ENCODE results near the gene CAMKMT.

Gene CAMKMT

DNA sequence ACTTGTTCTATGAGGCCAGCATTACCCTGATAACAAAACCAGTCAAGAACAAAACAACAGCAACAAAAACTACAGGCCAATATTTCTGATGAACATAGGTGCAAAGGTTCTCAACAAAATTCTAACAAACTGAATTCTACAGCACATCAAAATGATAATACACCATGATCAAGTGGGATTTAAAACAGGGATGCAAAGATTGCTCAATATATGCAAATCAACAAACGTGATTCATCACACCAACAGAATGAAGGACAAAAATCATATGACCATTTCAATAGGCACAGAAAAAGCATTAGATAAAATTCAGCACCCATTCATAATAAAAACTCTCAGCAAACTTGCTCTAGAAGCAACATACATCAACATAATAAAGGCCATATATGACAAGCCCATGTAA, 173.6 kb downstream of the CAMKMT start:
- H3K4me1 ChIP-seq (ENCODE audit: control insufficient read depth, insufficient read depth, low read length): no peaks in the 10 kb centered on the region
- no peaks in the 10 kb centered on the region for H3K27me3 ChIP-seq (ENCODE audit: control insufficient read depth, insufficient read depth, low read length)
- H3K27ac ChIP-seq (ENCODE audit: low read depth, low read length): no peak overlapping the region
- no peak overlapping the region for H3K9ac ChIP-seq (ENCODE audit: low read depth, low read length)
- no peaks in the 10 kb centered on the region for H3K9me3 ChIP-seq (ENCODE audit: control insufficient read depth, insufficient read depth, low read length)
- no peak overlapping the region for H3K4me3 ChIP-seq (ENCODE audit: low read depth, low read length)
- no peaks in the 10 kb centered on the region for H3K36me3 ChIP-seq (ENCODE audit: control insufficient read depth, insufficient read depth, low read length)

DNA sequence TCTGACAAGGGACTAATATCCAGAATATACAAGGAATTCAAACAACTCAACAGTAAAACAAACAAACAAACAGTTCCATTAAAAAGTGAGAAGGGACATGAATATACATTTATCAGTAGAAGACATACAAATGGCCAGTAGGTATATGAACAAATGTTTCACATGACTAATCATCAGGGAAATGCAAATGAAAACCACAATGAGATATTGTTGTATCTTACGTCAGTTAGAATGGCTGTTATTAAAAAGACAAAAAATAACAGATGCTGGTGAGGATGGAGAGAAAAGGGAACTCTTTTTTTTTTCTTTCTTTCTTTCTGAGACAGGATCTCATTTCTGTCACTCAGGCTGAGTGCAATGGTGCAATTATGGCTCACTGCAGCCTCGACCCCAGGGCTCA, 175.5 kb downstream of the CAMKMT start:
- Histone ChIP-seq H3K9me3 (ENCODE audit: control insufficient read depth, insufficient read depth, low read length) (no peaks in the 10 kb centered on the region), H3K4me1 (ENCODE audit: control insufficient read depth, insufficient read depth, low read length) (peaks cover 2% of the 10 kb centered on the region; the same call in 1 of the 2 replicates), H3K27me3 (ENCODE audit: control insufficient read depth, insufficient read depth, low read length) (no peaks in the 10 kb centered on the region), H3K9ac (ENCODE audit: low read depth, low read length) (no peak overlapping the region), H3K36me3 (ENCODE audit: control insufficient read depth, insufficient read depth, low read length) (no peaks in the 10 kb centered on the region), H3K4me3 (ENCODE audit: low read depth, low read length) (no peak overlapping the region), H3K27ac (ENCODE audit: low read depth, low read length) (no peak overlapping the region)

DNA sequence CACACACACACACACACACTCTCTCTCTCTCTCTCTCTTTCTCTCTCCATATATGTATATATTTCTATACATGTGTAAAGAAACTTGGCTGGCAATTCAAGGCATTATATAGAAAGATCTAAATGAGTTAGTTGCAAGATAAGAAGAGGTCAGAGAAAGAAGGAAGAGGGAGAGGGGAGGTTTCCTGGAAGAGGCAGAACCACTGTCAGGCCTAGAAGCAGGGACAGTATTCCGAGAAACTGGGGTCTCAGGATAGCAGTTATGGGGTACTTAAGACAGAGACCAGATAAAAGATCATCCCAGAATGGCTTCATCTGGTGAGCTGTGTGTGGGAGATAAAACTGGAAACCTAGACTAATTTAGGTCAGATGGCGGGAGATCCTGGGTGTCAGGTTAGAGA, 180.8 kb downstream of the CAMKMT start:
- peaks cover 49% of the 10 kb centered on the region for H3K4me1 ChIP-seq (ENCODE audit: control insufficient read depth, insufficient read depth, low read length)
- H3K36me3 ChIP-seq (ENCODE audit: control insufficient read depth, insufficient read depth, low read length): no peaks in the 10 kb centered on the region
- no peaks in the 10 kb centered on the region for H3K27me3 ChIP-seq (ENCODE audit: control insufficient read depth, insufficient read depth, low read length)
- no peak overlapping the region for H3K9ac ChIP-seq (ENCODE audit: low read depth, low read length)
- H3K9me3 ChIP-seq (ENCODE audit: control insufficient read depth, insufficient read depth, low read length): no peaks in the 10 kb centered on the region
- peak overlapping the region; percentile 28 for H3K27ac ChIP-seq (ENCODE audit: low read depth, low read length)
- no peak overlapping the region for H3K4me3 ChIP-seq (ENCODE audit: low read depth, low read length)

DNA sequence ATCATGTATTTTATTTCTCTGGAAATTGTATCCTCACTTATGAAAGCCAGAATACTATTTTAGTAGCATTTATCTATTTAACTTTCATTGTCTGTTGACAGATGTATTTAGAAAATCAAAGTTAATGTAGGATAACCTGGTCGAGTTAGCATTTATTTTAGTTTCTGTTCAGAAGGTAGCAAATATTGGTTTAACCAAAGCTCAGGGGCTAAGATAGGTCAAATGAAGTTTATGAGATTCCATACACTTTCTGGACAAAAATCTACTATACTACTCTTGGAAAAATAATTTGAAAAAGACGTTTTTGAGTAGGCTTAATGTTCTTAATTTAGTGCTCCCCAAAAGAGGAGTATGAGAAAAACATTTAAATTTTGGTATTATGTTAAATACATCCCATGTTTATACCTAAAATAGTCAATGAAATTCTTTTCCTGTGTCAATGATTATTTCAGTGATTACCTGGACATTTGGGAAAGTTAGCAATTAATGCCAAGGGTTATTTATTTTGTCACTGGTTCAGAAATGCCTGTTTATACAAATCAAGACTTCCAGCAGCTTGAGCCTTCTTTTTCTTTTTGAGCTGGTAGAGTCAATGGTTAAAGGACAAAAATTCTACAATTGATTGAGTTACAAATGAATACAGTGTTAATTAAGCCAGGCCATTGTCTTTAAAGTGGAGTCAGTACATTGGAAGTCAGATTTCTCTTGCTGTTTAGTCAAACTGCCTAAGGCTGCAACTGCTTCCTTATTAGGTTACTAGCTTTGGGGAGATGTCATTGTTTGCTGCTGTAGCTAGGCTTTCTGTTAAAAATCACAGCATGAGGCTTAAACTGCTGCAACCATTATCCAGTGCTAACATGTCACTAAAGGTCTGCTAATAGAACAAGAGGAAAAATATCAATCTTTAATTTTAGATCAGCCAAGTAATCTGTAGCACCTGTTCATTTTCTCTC, 182.3 kb downstream of the CAMKMT start:
- H3K27ac ChIP-seq (ENCODE audit: low read depth, low read length): peak overlapping the region; percentile 96

DNA sequence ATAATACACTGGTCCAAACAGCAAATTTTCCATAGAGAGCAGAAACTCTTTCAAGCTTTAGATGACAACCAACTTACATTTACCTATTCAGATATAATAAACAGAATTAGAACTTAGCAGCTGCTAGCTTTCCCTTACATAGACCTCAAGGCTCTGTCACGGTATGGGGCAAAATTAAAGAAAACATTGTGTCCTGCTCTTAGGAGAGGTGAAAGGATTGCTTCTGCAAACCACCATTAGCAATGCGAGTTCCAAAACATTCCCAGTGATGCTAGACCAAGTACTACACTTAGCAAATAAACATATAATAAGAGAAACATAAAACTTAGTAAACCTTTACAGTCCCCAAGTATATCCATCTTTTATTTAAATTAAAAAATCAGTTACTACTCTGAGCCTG, 183.3 kb downstream of the CAMKMT start:
- Histone ChIP-seq H3K9ac (ENCODE audit: low read depth, low read length) (peak overlapping the region; percentile 36; the same call in 1 of the 2 replicates), H3K36me3 (ENCODE audit: control insufficient read depth, insufficient read depth, low read length) (no peaks in the 10 kb centered on the region; the same call in 1 of the 2 replicates), H3K4me3 (ENCODE audit: low read depth, low read length) (peak overlapping the region; percentile 38; the same call in 1 of the 2 replicates), H3K27me3 (ENCODE audit: control insufficient read depth, insufficient read depth, low read length) (no peaks in the 10 kb centered on the region), H3K27ac (ENCODE audit: low read depth, low read length) (peak overlapping the region; percentile 96), H3K4me1 (ENCODE audit: control insufficient read depth, insufficient read depth, low read length) (peaks cover 70% of the 10 kb centered on the region), H3K9me3 (ENCODE audit: control insufficient read depth, insufficient read depth, low read length) (no peaks in the 10 kb centered on the region)

More for the DNA sequence above, 182.3 kb downstream of the CAMKMT start:
- Histone ChIP-seq H3K9ac (ENCODE audit: low read depth, low read length) (peak overlapping the region; percentile 52), H3K4me1 (ENCODE audit: control insufficient read depth, insufficient read depth, low read length) (peaks cover 64% of the 10 kb centered on the region), H3K4me3 (ENCODE audit: low read depth, low read length) (peak overlapping the region; percentile 38; the same call in 1 of the 2 replicates), H3K36me3 (ENCODE audit: control insufficient read depth, insufficient read depth, low read length) (no peaks in the 10 kb centered on the region), H3K9me3 (ENCODE audit: control insufficient read depth, insufficient read depth, low read length) (no peaks in the 10 kb centered on the region), H3K27me3 (ENCODE audit: control insufficient read depth, insufficient read depth, low read length) (no peaks in the 10 kb centered on the region)

DNA sequence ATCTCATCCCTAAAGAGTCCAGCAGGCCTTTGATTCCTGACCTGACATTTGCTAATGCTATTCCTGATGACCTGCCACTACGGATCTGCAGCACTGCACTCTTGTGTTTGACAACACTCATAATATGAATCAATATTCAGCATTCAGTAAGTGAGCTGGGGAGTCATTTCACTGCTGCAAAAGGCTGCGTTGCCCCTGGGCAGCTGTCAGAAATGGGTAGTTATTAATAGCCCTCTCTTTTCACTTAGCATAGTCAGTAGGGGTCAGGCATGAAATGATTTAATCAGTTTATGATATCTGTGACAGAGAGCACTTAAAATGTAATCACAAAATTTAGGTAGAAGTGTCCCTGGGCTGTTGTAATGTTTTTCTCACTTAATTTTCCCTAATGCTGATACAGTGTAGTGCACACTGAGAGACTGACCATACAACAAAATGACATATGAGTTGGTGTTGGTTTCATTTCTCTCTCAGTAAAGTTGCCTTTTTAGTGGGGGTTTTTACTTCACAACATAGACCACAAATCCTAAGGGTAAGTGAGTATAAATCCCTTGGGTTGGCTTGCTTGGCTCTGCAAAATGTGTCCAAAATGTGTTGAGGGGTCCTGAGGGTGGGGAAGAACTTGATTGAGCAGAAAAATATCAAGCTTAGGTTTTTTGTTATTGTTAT, 184.8 kb downstream of the CAMKMT start:
- Histone ChIP-seq H3K27me3 (ENCODE audit: control insufficient read depth, insufficient read depth, low read length) (no peaks in the 10 kb centered on the region), H3K9ac (ENCODE audit: low read depth, low read length) (no peak overlapping the region), H3K9me3 (ENCODE audit: control insufficient read depth, insufficient read depth, low read length) (no peaks in the 10 kb centered on the region), H3K4me1 (ENCODE audit: control insufficient read depth, insufficient read depth, low read length) (peaks cover 70% of the 10 kb centered on the region), H3K36me3 (ENCODE audit: control insufficient read depth, insufficient read depth, low read length) (no peaks in the 10 kb centered on the region; the same call in 1 of the 2 replicates), H3K4me3 (ENCODE audit: low read depth, low read length) (no peak overlapping the region), H3K27ac (ENCODE audit: low read depth, low read length) (no peak overlapping the region)

DNA sequence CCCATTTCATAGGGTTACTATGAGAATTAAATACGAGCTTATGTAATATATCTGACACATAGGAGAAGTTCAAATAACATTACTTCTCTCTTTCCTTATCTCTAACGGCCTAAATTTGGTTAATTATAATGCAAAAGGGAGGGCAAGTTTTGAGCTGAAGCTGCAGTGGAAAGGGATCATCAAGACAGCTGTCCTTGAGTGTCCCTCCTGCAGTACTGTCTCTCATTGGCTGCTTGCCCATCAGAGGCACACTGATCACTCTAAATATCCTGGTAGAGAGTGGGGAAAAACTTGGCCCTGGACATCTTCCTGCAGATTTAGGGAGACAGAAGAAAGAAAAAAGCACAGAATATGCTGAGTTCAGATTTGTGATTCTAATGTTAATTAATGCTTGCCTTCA, 186.0 kb downstream of the CAMKMT start:
- Histone ChIP-seq H3K9ac (ENCODE audit: low read depth, low read length) (no peak overlapping the region), H3K4me3 (ENCODE audit: low read depth, low read length) (no peak overlapping the region), H3K36me3 (ENCODE audit: control insufficient read depth, insufficient read depth, low read length) (no peaks in the 10 kb centered on the region; the same call in 1 of the 2 replicates), H3K27ac (ENCODE audit: low read depth, low read length) (peak overlapping the region; percentile 31), H3K9me3 (ENCODE audit: control insufficient read depth, insufficient read depth, low read length) (no peaks in the 10 kb centered on the region), H3K27me3 (ENCODE audit: control insufficient read depth, insufficient read depth, low read length) (no peaks in the 10 kb centered on the region), H3K4me1 (ENCODE audit: control insufficient read depth, insufficient read depth, low read length) (peaks cover 63% of the 10 kb centered on the region)

DNA sequence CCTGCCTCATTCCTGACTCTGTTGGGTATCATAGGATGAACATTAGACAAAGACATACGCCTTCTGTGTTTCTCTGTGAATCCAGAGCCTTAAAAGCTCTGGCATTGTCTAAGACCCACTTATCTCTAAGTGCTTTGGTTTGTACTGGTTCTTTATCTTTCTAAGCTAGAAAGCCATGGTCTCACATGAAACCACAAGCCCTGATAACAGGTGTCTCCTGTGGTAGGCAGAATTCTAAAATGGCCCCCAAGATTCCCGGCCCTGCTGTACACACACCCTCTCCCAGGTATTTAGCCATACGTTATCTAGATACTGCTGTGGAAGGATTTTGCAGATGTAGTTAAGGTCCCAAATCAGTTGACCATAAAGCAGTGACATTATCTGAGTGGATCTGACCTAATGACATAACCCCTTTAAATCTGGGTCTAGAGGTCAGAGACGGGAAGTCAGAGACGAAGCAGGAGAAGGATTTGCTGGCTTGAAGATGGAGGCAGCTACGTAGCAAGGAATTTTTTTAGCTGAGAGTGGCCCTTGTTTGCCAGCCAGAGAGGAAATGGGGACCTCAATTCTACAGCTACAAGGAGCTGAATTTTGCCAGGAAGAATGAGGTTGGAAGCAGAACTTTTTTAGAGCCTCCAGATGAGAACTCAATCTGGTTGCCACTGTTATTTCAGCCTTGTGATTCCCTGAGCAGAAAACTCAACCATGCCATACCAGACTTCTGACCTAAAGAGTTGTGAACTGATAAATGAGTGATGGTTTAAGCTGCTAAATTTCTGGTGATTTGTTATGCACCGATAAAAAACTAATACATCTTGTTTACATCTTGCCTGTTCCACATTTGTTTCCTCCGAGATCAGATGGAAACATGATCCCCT, 186.7 kb downstream of the CAMKMT start:
- Histone ChIP-seq H3K36me3 (ENCODE audit: control insufficient read depth, insufficient read depth, low read length) (no peaks in the 10 kb centered on the region; the same call in 1 of the 2 replicates), H3K9me3 (ENCODE audit: control insufficient read depth, insufficient read depth, low read length) (no peaks in the 10 kb centered on the region), H3K9ac (ENCODE audit: low read depth, low read length) (0 out of 2 replicates have a peak overlapping the region, but pooled peaks have one; percentile 10), H3K4me1 (ENCODE audit: control insufficient read depth, insufficient read depth, low read length) (peaks cover 56% of the 10 kb centered on the region), H3K27ac (ENCODE audit: low read depth, low read length) (peak overlapping the region; percentile 31), H3K27me3 (ENCODE audit: control insufficient read depth, insufficient read depth, low read length) (no peaks in the 10 kb centered on the region), H3K4me3 (ENCODE audit: low read depth, low read length) (no peak overlapping the region)

DNA sequence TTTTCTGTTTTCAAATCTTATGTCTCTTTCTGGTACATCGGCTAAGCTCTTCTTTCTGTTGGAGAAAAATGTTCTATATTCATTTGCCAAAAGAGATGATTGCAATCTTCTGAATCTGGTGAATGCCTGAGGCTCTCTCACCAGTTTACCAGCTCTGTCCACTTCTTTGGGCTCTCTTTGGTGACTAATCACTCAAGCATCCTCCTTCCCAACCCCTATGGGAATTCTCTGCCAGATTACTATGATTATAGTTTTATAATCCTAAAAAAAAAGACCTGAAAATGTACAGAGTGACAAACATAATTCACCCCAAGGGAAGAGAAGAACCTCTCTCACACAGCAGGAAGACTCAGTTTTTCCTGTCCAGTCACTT, 187.3 kb downstream of the CAMKMT start:
- Histone ChIP-seq H3K4me1 (ENCODE audit: control insufficient read depth, insufficient read depth, low read length) (peaks cover 50% of the 10 kb centered on the region), H3K27me3 (ENCODE audit: control insufficient read depth, insufficient read depth, low read length) (no peaks in the 10 kb centered on the region), H3K36me3 (ENCODE audit: control insufficient read depth, insufficient read depth, low read length) (no peaks in the 10 kb centered on the region; the same call in 1 of the 2 replicates), H3K4me3 (ENCODE audit: low read depth, low read length) (no peak overlapping the region), H3K9ac (ENCODE audit: low read depth, low read length) (0 out of 2 replicates have a peak overlapping the region, but pooled peaks have one; percentile 10), H3K9me3 (ENCODE audit: control insufficient read depth, insufficient read depth, low read length) (no peaks in the 10 kb centered on the region), H3K27ac (ENCODE audit: low read depth, low read length) (no peak overlapping the region)

DNA sequence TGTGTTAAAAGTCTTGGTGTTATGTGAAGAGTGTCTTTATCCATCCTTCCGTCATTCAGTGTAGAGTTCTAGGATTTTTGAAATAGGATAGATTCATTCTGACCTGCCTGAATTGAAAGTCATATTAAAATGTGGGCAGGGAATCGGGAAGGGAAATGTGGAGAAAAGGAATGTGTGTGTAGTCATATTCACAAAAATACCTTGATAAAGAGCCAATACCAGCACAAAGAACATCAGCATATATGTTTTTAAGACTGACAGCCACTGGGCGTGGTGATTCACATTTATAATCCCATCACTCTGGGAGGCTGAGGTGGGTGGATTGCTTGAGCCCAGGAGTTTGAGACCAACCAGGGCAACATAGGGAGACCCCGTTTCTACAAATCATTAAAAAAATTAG, 188.1 kb downstream of the CAMKMT start:
- Histone ChIP-seq H3K9me3 (ENCODE audit: control insufficient read depth, insufficient read depth, low read length) (no peaks in the 10 kb centered on the region), H3K4me1 (ENCODE audit: control insufficient read depth, insufficient read depth, low read length) (peaks cover 47% of the 10 kb centered on the region), H3K36me3 (ENCODE audit: control insufficient read depth, insufficient read depth, low read length) (no peaks in the 10 kb centered on the region; the same call in 1 of the 2 replicates), H3K27ac (ENCODE audit: low read depth, low read length) (no peak overlapping the region), H3K9ac (ENCODE audit: low read depth, low read length) (no peak overlapping the region), H3K4me3 (ENCODE audit: low read depth, low read length) (no peak overlapping the region), H3K27me3 (ENCODE audit: control insufficient read depth, insufficient read depth, low read length) (no peaks in the 10 kb centered on the region)

All from HUES48 (cell line).